HUES6 (cell line): ENCODE measurements around the gene TEAD1.

ENCODE experiments used
- H3K27ac ChIP-seq: 2 replicates; pipeline ENCODE4 v1.7.0; 2013; ENCODE audit warnings: low read depth, mild to moderate bottlenecking, low read length, inconsistent platforms
- H3K27me3 ChIP-seq: 2 replicates; pipeline ENCODE4 v1.6.1; 2013; ENCODE audit warnings: low read length; ENCODE audit not compliant: control insufficient read depth, insufficient read depth
- H3K36me3 ChIP-seq: 2 replicates; pipeline ENCODE4 v1.6.1; 2013; ENCODE audit warnings: low read length; ENCODE audit not compliant: control insufficient read depth, insufficient read depth
- H3K4me1 ChIP-seq: 2 replicates; pipeline ENCODE4 v1.6.1; 2013; ENCODE audit warnings: low read length; ENCODE audit not compliant: control insufficient read depth, insufficient read depth
- H3K4me3 ChIP-seq: 2 replicates; pipeline ENCODE4 v1.5.1; 2013; ENCODE audit warnings: low read depth, low read length
- H3K9ac ChIP-seq: one replicate; pipeline ENCODE4 v1.6.1; 2013; ENCODE audit warnings: mild to moderate bottlenecking, low read length
- H3K9me3 ChIP-seq: 2 replicates; pipeline ENCODE4 v1.6.1; 2013; ENCODE audit warnings: low read depth, low read length; ENCODE audit not compliant: control insufficient read depth, insufficient read depth

Gene TEAD1

DNA sequence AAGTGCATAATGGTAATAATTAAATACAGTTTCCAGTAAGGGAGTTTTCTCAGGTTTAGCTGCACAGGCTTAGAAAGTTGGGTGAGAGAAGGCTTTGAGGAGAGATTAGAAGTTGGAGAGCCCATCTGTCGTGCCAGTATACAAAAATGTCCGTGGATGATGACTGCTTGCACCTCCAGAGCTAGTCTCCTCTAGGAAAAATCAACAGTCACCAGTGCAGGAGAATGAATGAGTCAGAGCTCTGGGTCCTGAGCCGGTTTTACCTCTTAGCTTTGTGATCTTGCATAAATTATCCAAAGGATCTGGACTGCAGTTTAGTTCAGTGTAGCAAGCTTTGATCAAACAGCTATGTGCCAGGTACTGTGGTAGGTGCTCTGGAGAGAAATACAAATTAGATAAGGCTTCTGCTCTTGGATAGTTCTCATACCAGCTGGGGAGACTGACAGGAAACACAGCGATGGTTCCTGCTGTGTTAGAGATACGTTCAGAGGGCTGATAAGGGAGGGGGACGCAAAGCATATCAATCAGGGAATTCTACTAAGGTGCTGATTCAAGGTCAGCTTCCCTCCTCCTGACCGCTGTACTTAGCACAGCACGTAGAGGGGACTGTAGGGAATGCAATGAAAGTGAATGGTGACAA lies 125.9 kb downstream of the TEAD1 start:
- no peak overlapping the region; the same call in 1 of the 2 replicates for H3K4me3 ChIP-seq
- H3K4me1 ChIP-seq: peaks cover 65% of the 10 kb centered on the region
- no peaks in the 10 kb centered on the region for H3K9me3 ChIP-seq
- no peaks in the 10 kb centered on the region for H3K27me3 ChIP-seq
- H3K9ac ChIP-seq: peak overlapping the region; percentile 8
- peaks cover 6% of the 10 kb centered on the region; the same call in 1 of the 2 replicates for H3K36me3 ChIP-seq
- peak overlapping the region; percentile 16; the same call in 1 of the 2 replicates for H3K27ac ChIP-seq

DNA sequence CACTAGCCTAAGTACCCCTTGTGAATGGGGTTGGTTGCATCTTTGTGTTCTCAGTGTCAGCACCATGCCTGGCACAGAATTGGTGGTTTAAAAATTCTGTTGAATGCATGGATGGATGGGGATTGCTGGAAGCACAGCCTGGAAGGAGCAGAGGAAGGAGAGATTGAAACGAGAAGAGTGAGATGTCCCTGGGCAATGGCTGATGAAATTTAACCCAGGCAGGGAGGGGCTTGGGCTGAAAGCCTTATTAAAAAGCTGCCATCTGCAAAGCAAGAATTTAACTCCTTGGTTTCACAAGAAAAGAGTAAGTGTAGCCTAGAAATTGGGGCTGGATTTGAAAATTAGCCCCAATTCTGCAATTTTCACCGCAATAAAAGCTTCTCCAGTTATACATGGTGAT lies 126.7 kb downstream of the TEAD1 start:
- no peak overlapping the region for H3K4me3 ChIP-seq
- H3K36me3 ChIP-seq: no peaks in the 10 kb centered on the region
- no peaks in the 10 kb centered on the region for H3K9me3 ChIP-seq
- H3K27ac ChIP-seq: peak overlapping the region; percentile 15; the same call in 1 of the 2 replicates
- peaks cover 65% of the 10 kb centered on the region for H3K4me1 ChIP-seq
- no peak overlapping the region for H3K9ac ChIP-seq
- no peaks in the 10 kb centered on the region for H3K27me3 ChIP-seq

DNA sequence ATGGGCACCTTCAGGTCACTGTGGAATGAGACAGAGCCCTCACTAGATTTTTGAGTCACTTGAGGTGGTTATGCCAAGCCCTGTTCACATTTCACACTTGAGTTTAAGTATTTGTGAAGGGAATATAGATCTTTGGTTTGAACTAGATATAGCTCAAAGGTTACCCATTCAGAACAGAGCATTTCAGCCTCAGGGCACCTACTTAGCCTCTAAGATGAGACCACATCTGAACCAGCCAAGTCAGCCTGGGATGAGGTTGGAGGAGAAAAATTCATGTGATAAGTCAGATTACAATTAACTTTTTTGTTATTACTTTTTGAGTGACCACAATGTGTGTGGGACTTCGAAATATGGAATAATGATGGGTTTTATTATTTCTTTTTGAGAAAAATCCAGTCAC lies 127.8 kb downstream of the TEAD1 start:
- Histone ChIP-seq H3K4me3 (no peak overlapping the region), H3K36me3 (peaks cover 4% of the 10 kb centered on the region; the same call in 1 of the 2 replicates), H3K4me1 (peaks cover 74% of the 10 kb centered on the region), H3K9me3 (no peaks in the 10 kb centered on the region), H3K27me3 (no peaks in the 10 kb centered on the region), H3K27ac (no peak overlapping the region), H3K9ac (no peak overlapping the region)

DNA sequence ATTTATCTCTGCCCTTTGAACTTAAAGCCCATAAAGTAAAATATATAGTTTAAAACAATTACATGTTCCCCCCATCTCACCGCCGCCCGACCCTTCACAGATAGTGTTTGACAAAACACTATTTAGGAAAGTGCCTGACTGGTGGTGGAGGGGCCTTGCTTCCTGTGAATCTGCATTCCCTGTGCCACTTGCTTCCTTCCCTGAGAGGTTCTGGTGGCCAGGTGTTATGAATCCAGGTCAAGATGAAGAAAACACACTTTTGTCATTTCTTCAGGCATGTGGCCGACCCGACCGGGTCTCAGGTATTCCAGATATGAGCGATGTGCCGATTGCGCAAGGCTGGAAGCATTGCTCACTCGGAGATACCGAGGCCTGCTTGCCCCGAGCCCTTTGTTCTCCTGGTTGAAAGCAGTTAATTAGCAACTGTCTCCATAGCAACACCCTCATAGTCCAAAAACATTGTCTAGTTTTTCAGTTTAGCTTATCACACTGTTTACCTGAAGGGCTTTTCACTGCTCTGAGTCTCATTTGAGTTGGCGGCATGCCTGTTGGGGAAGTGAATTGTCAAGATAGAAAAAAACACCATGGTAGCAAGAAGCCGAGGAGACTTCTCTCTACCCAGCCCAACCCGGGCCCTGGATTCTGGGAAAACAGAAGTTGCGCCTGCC lies 128.3 kb downstream of the TEAD1 start:
- no peaks in the 10 kb centered on the region for H3K9me3 ChIP-seq
- H3K27me3 ChIP-seq: no peaks in the 10 kb centered on the region
- H3K4me3 ChIP-seq: no peak overlapping the region
- H3K4me1 ChIP-seq: peaks cover 80% of the 10 kb centered on the region
- no peak overlapping the region for H3K9ac ChIP-seq
- peak overlapping the region; percentile 29 for H3K27ac ChIP-seq
- peaks cover 4% of the 10 kb centered on the region; the same call in 1 of the 2 replicates for H3K36me3 ChIP-seq

GRCh38 chr11:12803086-12803826 lies 129.0 kb downstream of the TEAD1 start:
- H3K4me1 ChIP-seq: peaks cover 78% of the 10 kb centered on the region
- no peaks in the 10 kb centered on the region for H3K27me3 ChIP-seq
- no peak overlapping the region for H3K4me3 ChIP-seq
- H3K27ac ChIP-seq: peak overlapping the region; percentile 29
- no peaks in the 10 kb centered on the region for H3K9me3 ChIP-seq
- H3K9ac ChIP-seq: no peak overlapping the region
- H3K36me3 ChIP-seq: peaks cover 4% of the 10 kb centered on the region; the same call in 1 of the 2 replicates

GRCh38 chr11:12806113-12806512 lies 131.9 kb downstream of the TEAD1 start:
- Histone ChIP-seq H3K4me3 (no peak overlapping the region), H3K36me3 (peaks cover 4% of the 10 kb centered on the region; the same call in 1 of the 2 replicates), H3K4me1 (peaks cover 71% of the 10 kb centered on the region), H3K27me3 (no peaks in the 10 kb centered on the region), H3K9me3 (no peaks in the 10 kb centered on the region), H3K27ac (no peak overlapping the region), H3K9ac (no peak overlapping the region)

DNA sequence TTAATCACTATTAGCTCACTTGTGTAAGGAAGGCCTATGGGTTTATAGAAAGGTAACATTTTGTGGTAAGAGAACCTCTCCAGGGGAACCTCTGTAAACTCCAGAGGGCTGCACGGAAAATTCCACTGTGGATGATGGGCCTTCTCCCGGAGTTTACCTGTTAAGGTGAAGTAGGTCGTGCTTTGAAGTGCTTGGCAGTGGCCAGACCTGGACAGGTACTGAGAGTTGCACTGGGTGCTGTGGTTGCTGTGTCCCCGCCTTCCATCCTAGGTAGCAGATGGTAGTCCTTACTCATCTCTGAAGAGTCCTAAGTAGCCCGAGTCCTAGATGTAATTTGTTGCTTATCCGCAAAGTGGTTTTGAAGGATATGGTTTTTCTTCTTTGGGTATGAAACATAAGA lies 133.4 kb downstream of the TEAD1 start:
- H3K4me3 ChIP-seq: no peak overlapping the region
- no peaks in the 10 kb centered on the region for H3K27me3 ChIP-seq
- peaks cover 4% of the 10 kb centered on the region; the same call in 1 of the 2 replicates for H3K36me3 ChIP-seq
- no peak overlapping the region for H3K9ac ChIP-seq
- H3K4me1 ChIP-seq: peaks cover 56% of the 10 kb centered on the region
- no peaks in the 10 kb centered on the region for H3K9me3 ChIP-seq
- H3K27ac ChIP-seq: no peak overlapping the region

- Histone ChIP-seq H3K27me3 (no peaks in the 10 kb centered on the region), H3K36me3 (peaks cover 4% of the 10 kb centered on the region; the same call in 1 of the 2 replicates), H3K27ac (no peak overlapping the region), H3K4me1 (peaks cover 53% of the 10 kb centered on the region), H3K9me3 (no peaks in the 10 kb centered on the region), H3K9ac (no peak overlapping the region), H3K4me3 (no peak overlapping the region)
Observed at GRCh38 chr11:12808519-12808918, 134.3 kb downstream of the TEAD1 start.

DNA sequence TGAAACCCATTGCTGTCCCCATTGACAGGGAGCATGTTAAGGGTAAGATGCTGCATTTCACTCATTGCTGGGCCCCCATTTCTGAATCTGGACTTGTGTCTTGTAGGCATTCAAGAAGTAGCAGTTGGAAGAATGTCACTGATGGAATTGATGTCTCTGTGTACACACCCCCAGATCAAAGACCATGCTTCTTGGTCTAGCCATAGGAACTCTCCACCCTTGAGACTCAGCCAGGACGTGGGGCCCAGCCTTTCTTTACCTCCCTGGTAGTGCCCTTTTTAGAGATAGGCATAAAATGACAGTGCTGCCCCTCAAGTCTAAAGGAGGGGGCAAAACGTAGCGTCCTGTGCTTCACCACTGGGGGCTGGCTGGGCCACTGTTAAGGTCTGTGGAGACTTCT lies 135.1 kb downstream of the TEAD1 start:
- Histone ChIP-seq H3K9ac (no peak overlapping the region), H3K27ac (no peak overlapping the region), H3K4me3 (no peak overlapping the region), H3K36me3 (peaks cover 4% of the 10 kb centered on the region; the same call in 1 of the 2 replicates), H3K27me3 (no peaks in the 10 kb centered on the region), H3K9me3 (no peaks in the 10 kb centered on the region), H3K4me1 (peaks cover 54% of the 10 kb centered on the region)

GRCh38 chr11:12809864-12810567 lies 135.8 kb downstream of the TEAD1 start:
- Histone ChIP-seq H3K4me3 (no peak overlapping the region), H3K36me3 (peaks cover 4% of the 10 kb centered on the region; the same call in 1 of the 2 replicates), H3K27me3 (no peaks in the 10 kb centered on the region), H3K4me1 (peaks cover 60% of the 10 kb centered on the region), H3K9ac (no peak overlapping the region), H3K27ac (no peak overlapping the region), H3K9me3 (no peaks in the 10 kb centered on the region)
